ENCODE results near the gene RSPRY1. TPM values are rescaled to one million over a fixed set of nuclear protein-coding genes. Genes with fewer than 3 reads are reported as not detected.

RSPRY1 gene
- total RNA-seq, 1 experiment from 2014 or later = 24.9 TPM

GRCh38 chr16:57156351-57156703 is 29.8 kb upstream of the RSPRY1 start:
- Histone ChIP-seq H3K4me1 (ENCODE audit: control insufficient read depth in 1 of 2, insufficient read depth in 2 of 2, low read length in 2 of 2) (no peaks in the 10 kb centered on the region), H4K20me1 (ENCODE audit: insufficient read depth) (no peaks in the 10 kb centered on the region), H3K27me3 (ENCODE audit: insufficient read depth, low read length) (no peaks in the 10 kb centered on the region), H3K9me2 (ENCODE audit: insufficient read depth) (no peaks in the 10 kb centered on the region), H3K9ac (ENCODE audit: low read length) (no peak overlapping the region), H3K36me3 (ENCODE audit: control insufficient read depth in 1 of 2, insufficient read depth in 2 of 2, low read length in 2 of 2) (peaks cover 28 to 34% of the 10 kb centered on the region in 2 experiments; a peak in 3 of 4 replicates), H3K27ac (ENCODE audit: low read depth, low read length) (no peak overlapping the region), H2AFZ (ENCODE audit: low read depth, low read length, poor library complexity, severe bottlenecking) (no peak overlapping the region), H3K4me3 (replicated peaks in 1 of 2; ENCODE audit: low read depth in 1 of 2, low read length in 2 of 2) (no peak overlapping the region), H3K79me2 (ENCODE audit: insufficient read depth, low read length) (no peaks in the 10 kb centered on the region), H3K9me3 (ENCODE audit: control insufficient read depth in 1 of 2, insufficient read depth in 1 of 2, low read depth in 1 of 2, low read length in 2 of 2) (no peaks in the 10 kb centered on the region), H3K4me2 (ENCODE audit: low read length) (no peak overlapping the region)
- no peak for ATAC-seq
- no TSS peak for BruUV-seq (replicated peaks)
- DNase-seq (ENCODE audit: low read depth, low spot score) = no peak
- TF ChIP-seq EZH2 (IDR thresholded peaks at IDR 0.05) = no peak
- no peak for TF ChIP-seq CEBPB (IDR thresholded peaks at IDR 0.05; ENCODE audit: low read depth)
- TF ChIP-seq TCF7L2 (IDR thresholded peaks at IDR 0.05; ENCODE audit: borderline replicate concordance, extremely low read depth, insufficient read depth, insufficient read length) = no peak
- no peak for TF ChIP-seq SP1 (IDR thresholded peaks at IDR 0.05; ENCODE audit: low read depth)
- no peak for TF ChIP-seq CBX3 (IDR thresholded peaks at IDR 0.05; ENCODE audit: low read depth)
- no peak for TF ChIP-seq REST (IDR thresholded peaks at IDR 0.05; ENCODE audit: low read depth)
- no peak for TF ChIP-seq ZFX (IDR thresholded peaks at IDR 0.05)
- TF ChIP-seq ZNF274 (IDR thresholded peaks at IDR 0.05; ENCODE audit: low read depth, low read length) = no peak
- TF ChIP-seq ATF3 (IDR thresholded peaks at IDR 0.05) = no peak
- TF ChIP-seq POLR2AphosphoS5 (IDR thresholded peaks at IDR 0.05; ENCODE audit: low read depth, low read length) = no peak
- POLR2A ChIA-PET = no interaction called here
- CTCF ChIA-PET = no interaction called here
- RAD21 ChIA-PET (ENCODE audit: low non-redundant PET in 1 of 2, low total read pairs in 2 of 2, uncharacterized antibody in 2 of 2, unreplicated experiment in 2 of 2) = no interaction called here
- intact Hi-C loops (cut with micrococcal nuclease) = no loop called here

All from HCT116 (cell line).